MCF 10A (cell line): ENCODE results near the gene RPS29. TPM values are rescaled to one million over a fixed set of nuclear protein-coding genes. Genes with fewer than 3 reads are reported as not detected.

Experiments used
- BruUV-seq: library from RNA; stranded (reverse); fragments of 400-500 nt; replicated peaks from 2 replicates; lab custom pipeline; 2021; lab: Mats Ljungman, UMichigan
- CTCF ChIA-PET: fragments of 300-600 bp; sonication (Branson Sonifier 250); formaldehyde crosslinking; extraction: SDS; loops from one replicate; lab custom pipeline; 2021; ENCODE audit warnings: antibody characterized with exemption, inconsistent platforms; lab: Yijun Ruan, JAX
- POLR2A ChIA-PET: fragments of 300-600, 350-650 bp; sonication (Branson Sonifier 250); formaldehyde crosslinking; extraction: SDS; loops from one replicate; lab custom pipeline; 2020; ENCODE audit warnings: antibody characterized with exemption, inconsistent platforms; lab: Yijun Ruan, JAX
- DNase-seq: peaks from one replicate; pipeline ENCODE4 v3.0.0-alpha.2; 2018; ENCODE audit not compliant: unreplicated experiment
- H3K27ac Mint-ChIP-seq: one replicate; pipeline ENCODE4 v1.8.0; 2022; ENCODE audit warnings: mild to moderate bottlenecking, low read depth, mixed read lengths; ENCODE audit not compliant: unreplicated experiment
- H3K27me3 Mint-ChIP-seq: one replicate; pipeline ENCODE4 v1.8.0; 2022; ENCODE audit warnings: mixed read lengths; ENCODE audit not compliant: insufficient read depth, unreplicated experiment
- H3K36me3 Mint-ChIP-seq: one replicate; pipeline ENCODE4 v1.8.0; 2022; ENCODE audit warnings: mild to moderate bottlenecking, moderate library complexity, mixed read lengths; ENCODE audit not compliant: insufficient read depth, unreplicated experiment
- H3K4me1 Mint-ChIP-seq: one replicate; pipeline ENCODE4 v1.8.0; 2022; ENCODE audit warnings: mixed read lengths; ENCODE audit not compliant: insufficient read depth, unreplicated experiment
- H3K4me3 Mint-ChIP-seq: one replicate; pipeline ENCODE4 v1.8.0; 2022; ENCODE audit warnings: mild to moderate bottlenecking, moderate library complexity, mixed read lengths; ENCODE audit not compliant: unreplicated experiment
- H3K9me3 Mint-ChIP-seq: one replicate; pipeline ENCODE4 v1.8.0; 2022; ENCODE audit warnings: mixed read lengths; ENCODE audit not compliant: unreplicated experiment
- CTCF ChIP-seq: fragments of 200-600 bp; IDR thresholded peaks from one replicate; pipeline ENCODE4 v1.8.0; 2022; ENCODE audit warnings: antibody characterized with exemption, mild to moderate bottlenecking; ENCODE audit not compliant: unreplicated experiment
- intact Hi-C: fragments of 100-400 bp; cut with micrococcal nuclease; formaldehyde crosslinking; loops from 2 replicates; pipeline ENCODE4 v1.14.1; 2022
- total RNA-seq: library from RNA; stranded (reverse); gene quantifications from 2 replicates; pipeline ENCODE4 v1.2.3, GENCODE V29; 2022

The RPS29 gene
- total RNA-seq, 1 experiment from 2014 or later = 1,499 TPM

- no peaks in the 10 kb centered on the region for H3K4me1 Mint-ChIP-seq
- H3K4me3 Mint-ChIP-seq = no peak overlapping the region
- ChIA-PET POLR2A (interaction anchor here (0.7 to 8.6 kb wide), 4 partner anchors 8 to 94 kb away, joined by 3 to 180 read pairs (median 61); partner anchors contain the start of genes MGAT2, RPL36AL and RPS29), CTCF (interaction anchor here (0.6 to 1.7 kb wide), 7 partner anchors 8 to 583 kb away, joined by 3 to 17 read pairs (median 4); partner anchors contain the start of gene RPS29)
- H3K36me3 Mint-ChIP-seq = peaks cover 5% of the 10 kb centered on the region
- intact Hi-C loops = no loop called here
- no peak for TF ChIP-seq CTCF
- H3K9me3 Mint-ChIP-seq = no peaks in the 10 kb centered on the region
- BruUV-seq = no TSS peak
- no peak for DNase-seq
- H3K27me3 Mint-ChIP-seq = no peaks in the 10 kb centered on the region
- H3K27ac Mint-ChIP-seq = no peak overlapping the region
Measured at GRCh38 chr14:49594347-49595091, 8.3 kb upstream of the RPS29 start.

GRCh38 chr14:49593016-49593415, 6.8 kb upstream of the RPS29 start:
- Mint-ChIP-seq H3K27me3 (no peaks in the 10 kb centered on the region), H3K4me3 (no peak overlapping the region), H3K27ac (no peak overlapping the region), H3K4me1 (no peaks in the 10 kb centered on the region), H3K9me3 (no peaks in the 10 kb centered on the region), H3K36me3 (peaks cover 6% of the 10 kb centered on the region)
- BruUV-seq = no TSS peak
- POLR2A ChIA-PET = interaction anchor here (1.2 to 8.6 kb wide), 2 partner anchors 29 to 39 kb away, joined by 3 to 180 read pairs; partner anchors contain the start of genes MGAT2 and RPL36AL
- TF ChIP-seq CTCF = no peak
- intact Hi-C loops = no loop called here
- no peak for DNase-seq
- CTCF ChIA-PET = no interaction called here

GRCh38 chr14:49589387-49589786, 3.2 kb upstream of the RPS29 start:
- Mint-ChIP-seq H3K27ac (no peak overlapping the region), H3K4me1 (no peaks in the 10 kb centered on the region), H3K9me3 (no peaks in the 10 kb centered on the region), H3K4me3 (no peak overlapping the region), H3K36me3 (peaks cover 31% of the 10 kb centered on the region), H3K27me3 (no peaks in the 10 kb centered on the region)
- ChIA-PET POLR2A (no interaction called here), CTCF (no interaction called here)
- intact Hi-C loops = no loop called here
- no TSS peak for BruUV-seq
- TF ChIP-seq CTCF = no peak
- DNase-seq = no peak
